H9 (cell line): ENCODE data around the gene UQCR11. TPM values are rescaled to one million over a fixed set of nuclear protein-coding genes. Genes with fewer than 3 reads are reported as not detected.

Experiments used
- DNase-seq: peaks from one replicate; pipeline ENCODE4 v3.0.0-alpha.2; 2017
- H2AFZ ChIP-seq: one replicate; pipeline ENCODE4 v1.6.1; 2013; ENCODE audit warnings: mild to moderate bottlenecking, low read length, control low read depth, moderate library complexity
- H2AK5ac ChIP-seq: 2 replicates; pipeline ENCODE4 v1.6.1; 2013; ENCODE audit warnings: low read length, control low read depth, mixed read lengths; ENCODE audit not compliant: insufficient read length
- H2BK120ac ChIP-seq: one replicate; pipeline ENCODE4 v1.6.1; 2013; ENCODE audit warnings: low read depth, mild to moderate bottlenecking, low read length, control low read depth, inconsistent platforms; ENCODE audit not compliant: poor library complexity, severe bottlenecking
- H2BK12ac ChIP-seq: 2 replicates; pipeline ENCODE4 v1.6.1; 2013; ENCODE audit warnings: low read length, control low read depth, mixed read lengths, low read depth; ENCODE audit not compliant: insufficient read length
- H2BK15ac ChIP-seq: 2 replicates; pipeline ENCODE4 v1.6.1; 2013; ENCODE audit warnings: low read depth, low read length, control low read depth
- H2BK20ac ChIP-seq: one replicate; pipeline ENCODE4 v1.6.1; 2013; ENCODE audit warnings: low read depth, mild to moderate bottlenecking, low read length, control low read depth, inconsistent platforms; ENCODE audit not compliant: poor library complexity, severe bottlenecking
- H2BK5ac ChIP-seq: 2 replicates; pipeline ENCODE4 v1.6.1; 2013; ENCODE audit warnings: low read length, control low read depth, mixed read lengths; ENCODE audit not compliant: insufficient read length
- H3K14ac ChIP-seq: 2 replicates; pipeline ENCODE4 v1.6.1; 2013; ENCODE audit warnings: low read length, control low read depth; ENCODE audit not compliant: insufficient read depth
- H3K18ac ChIP-seq: 2 replicates; pipeline ENCODE4 v1.6.1; 2013; ENCODE audit warnings: low read depth, mild to moderate bottlenecking, mixed read lengths, low read length, control low read depth; ENCODE audit not compliant: insufficient read length
- H3K23ac ChIP-seq: 2 replicates; pipeline ENCODE4 v1.6.1; 2013; ENCODE audit warnings: low read length, control low read depth, mixed read lengths, low read depth; ENCODE audit not compliant: insufficient read length
- H3K23me2 ChIP-seq: 2 replicates; pipeline ENCODE4 v1.6.1; 2013; ENCODE audit warnings: low read depth, mild to moderate bottlenecking, mixed read lengths, low read length, control low read depth; ENCODE audit not compliant: insufficient read length, poor library complexity, severe bottlenecking
- H3K27ac ChIP-seq: 2 replicates; pipeline ENCODE4 v1.5.1; 2013; ENCODE audit warnings: low read length, control low read depth, mixed read lengths, low read depth; ENCODE audit not compliant: insufficient read length
- H3K27me3 ChIP-seq: 2 replicates; pipeline ENCODE4 v1.6.1; 2013; ENCODE audit warnings: low read length, control low read depth, inconsistent platforms; ENCODE audit not compliant: insufficient read depth
- H3K4ac ChIP-seq: 2 replicates; pipeline ENCODE4 v1.6.1; 2013; ENCODE audit warnings: low read depth, mild to moderate bottlenecking, control low read depth, inconsistent platforms, low read length, moderate library complexity
- H3K4me1 ChIP-seq: 2 replicates; pipeline ENCODE4 v1.6.1; 2013; ENCODE audit warnings: low read length, control low read depth, inconsistent platforms; ENCODE audit not compliant: insufficient read depth
- H3K4me2 ChIP-seq: 2 replicates; pipeline ENCODE4 v1.6.1; 2013; ENCODE audit warnings: low read length, control low read depth, mixed read lengths; ENCODE audit not compliant: insufficient read length, insufficient read depth
- H3K56ac ChIP-seq: 2 replicates; pipeline ENCODE4 v1.6.1; 2013; ENCODE audit warnings: low read depth, mild to moderate bottlenecking, mixed read lengths, low read length, control low read depth; ENCODE audit not compliant: insufficient read length
- H3K79me1 ChIP-seq: 2 replicates; pipeline ENCODE4 v1.6.1; 2013; ENCODE audit warnings: low read depth, mild to moderate bottlenecking, moderate library complexity, low read length, control low read depth, inconsistent platforms; ENCODE audit not compliant: insufficient read depth, poor library complexity, severe bottlenecking
- H3K79me2 ChIP-seq: 2 replicates; pipeline ENCODE4 v1.6.1; 2013; ENCODE audit warnings: low read length, control low read depth, inconsistent platforms; ENCODE audit not compliant: insufficient read depth
- H3K9ac ChIP-seq: 2 replicates; pipeline ENCODE4 v1.6.1; 2013; ENCODE audit warnings: low read length, control low read depth, mixed read lengths; ENCODE audit not compliant: insufficient read length; ENCODE audit errors: extremely low read depth
- H3K9me3 ChIP-seq: one replicate; pipeline ENCODE4 v1.6.1; 2013; ENCODE audit warnings: low read depth, low read length, inconsistent platforms; ENCODE audit not compliant: control insufficient read depth
- H3T11ph ChIP-seq: one replicate; pipeline ENCODE4 v1.6.1; 2013; ENCODE audit warnings: mild to moderate bottlenecking, low read length, control low read depth, inconsistent platforms
- H4K20me1 ChIP-seq: one replicate; pipeline ENCODE4 v1.6.1; 2013; ENCODE audit not compliant: control insufficient read depth, insufficient read length, insufficient read depth
- H4K5ac ChIP-seq: 2 replicates; pipeline ENCODE4 v1.6.1; 2013; ENCODE audit warnings: low read depth, mild to moderate bottlenecking, mixed read lengths, low read length, control low read depth; ENCODE audit not compliant: insufficient read length
- H4K8ac ChIP-seq: replicated peaks from 2 replicates; pipeline ENCODE4 v1.6.1; 2013; ENCODE audit warnings: low read length, control low read depth, mixed read lengths, low read depth; ENCODE audit not compliant: insufficient read length
- H4K91ac ChIP-seq: 2 replicates; pipeline ENCODE4 v1.6.1; 2013; ENCODE audit warnings: low read depth, mild to moderate bottlenecking, moderate library complexity, mixed read lengths, low read length, control low read depth; ENCODE audit not compliant: insufficient read length
- H3K27ac Mint-ChIP-seq, 3 experiments: 2 replicates in 2 of 3; 3 replicates in 1 of 3; pipeline ENCODE4 v1.8.0; 2020 to 2021; ENCODE audit warnings: mixed read lengths in 3 of 3, mild to moderate bottlenecking in 1 of 3, moderate library complexity in 1 of 3
- H3K27me3 Mint-ChIP-seq: 2 replicates; pipeline ENCODE4 v1.8.0; 2021; ENCODE audit warnings: low read depth, mild to moderate bottlenecking, moderate library complexity, mixed read lengths
- H3K36me3 Mint-ChIP-seq, 3 experiments: 2 replicates in 2 of 3; 3 replicates in 1 of 3; pipeline ENCODE4 v1.8.0; 2020 to 2021; ENCODE audit warnings: low read depth in 3 of 3, mixed read lengths in 3 of 3; ENCODE audit not compliant: insufficient read depth in 1 of 3
- H3K4me1 Mint-ChIP-seq, 2 experiments: 2 replicates each; pipeline ENCODE4 v1.8.0; 2020; ENCODE audit warnings: mixed read lengths in 2 of 2
- H3K4me3 Mint-ChIP-seq, 2 experiments: 2 replicates in 1 of 2; 3 replicates in 1 of 2; pipeline ENCODE4 v1.8.0; 2020 to 2021; ENCODE audit warnings: mild to moderate bottlenecking in 2 of 2, mixed read lengths in 2 of 2, moderate library complexity in 1 of 2
- H3K9me3 Mint-ChIP-seq, 2 experiments: 2 replicates in 1 of 2; 3 replicates in 1 of 2; pipeline ENCODE4 v1.8.0; 2020; ENCODE audit warnings: mild to moderate bottlenecking in 2 of 2, mixed read lengths in 2 of 2, moderate library complexity in 1 of 2
- CTCF ChIP-seq: fragments of 200-600 bp; sonication (generic); conservative IDR thresholded peaks from 3 replicates; pipeline ENCODE4 v1.8.0; 2021; ENCODE audit warnings: antibody characterized with exemption, mild to moderate bottlenecking
- WGBS: extraction: QIAGEN DNeasy Blood & Tissue Kit; methylation state at CpG from one replicate; pipeline ENCODE4 v1.1.7; 2013; ENCODE audit warnings: missing lambda C conversion rate, low lambda C conversion rate, mixed read lengths; ENCODE audit not compliant: insufficient read length; ENCODE audit errors: extremely low coverage; 5-methylcytosine and 5-hydroxymethylcytosine counted together
- total RNA-seq: library from RNA; stranded (reverse); gene quantifications from 2 replicates; pipeline ENCODE4 v1.2.1, GENCODE V29; 2021

Gene UQCR11
- total RNA-seq, 1 experiment from 2014 or later: 174 TPM

GRCh38 chr19:1613146-1613545, 7.9 kb upstream of the UQCR11 start:
- Histone ChIP-seq H4K5ac (no peak overlapping the region), H4K8ac (no peak overlapping the region), H3K18ac (no peak overlapping the region), H3K9me3 (no peaks in the 10 kb centered on the region), H3K56ac (no peak overlapping the region), H3K79me2 (no peaks in the 10 kb centered on the region), H3T11ph (no peak overlapping the region), H3K23ac (no peak overlapping the region), H3K23me2 (no peaks in the 10 kb centered on the region), H3K14ac (no peak overlapping the region), H4K20me1 (no peaks in the 10 kb centered on the region), H3K79me1 (no peaks in the 10 kb centered on the region), H2BK5ac (no peak overlapping the region), H2BK120ac (no peak overlapping the region), H2BK15ac (no peak overlapping the region), H3K4me1 (no peaks in the 10 kb centered on the region), H2AFZ (no peak overlapping the region), H4K91ac (no peak overlapping the region), H3K4me2 (no peak overlapping the region), H3K27me3 (no peaks in the 10 kb centered on the region), H2AK5ac (no peak overlapping the region), H3K9ac (no peak overlapping the region), H3K27ac (no peak overlapping the region), H2BK20ac (no peak overlapping the region), H2BK12ac (no peak overlapping the region), H3K4ac (no peak overlapping the region)
- no peak for TF ChIP-seq CTCF
- Mint-ChIP-seq H3K36me3 (peaks cover 47 to 79% (median 74%) of the 10 kb centered on the region in 3 experiments; a peak in 6 of 7 replicates), H3K4me1 (peaks cover 0 to 7% of the 10 kb centered on the region in 2 experiments; a peak in 3 of 4 replicates), H3K27me3 (no peaks in the 10 kb centered on the region), H3K9me3 (no peaks in the 10 kb centered on the region), H3K27ac (peak overlapping the region in 2 of 3 experiments; percentile 48 to 57; a peak in 1 of 7 replicates), H3K4me3 (no peak overlapping the region)
- WGBS: no CpG with 5 or more reads among the region's 9 CpGs
- no peak for DNase-seq
